ENCODE measurements around the gene FCHSD1. TPM values are rescaled to one million over a fixed set of nuclear protein-coding genes. Genes with fewer than 3 reads are reported as not detected.

The FCHSD1 gene
- total and polyA plus RNA-seq, 10 of the 15 experiments (the other 5 are each of a cell fraction or from before 2014, with no cell fraction given) = 0.97 to 22.8 (median 10.7) TPM

GRCh38 chr5:141692533-141692888, 41.3 kb upstream of the FCHSD1 start:
- H3K4me1 ChIP-seq (ENCODE audit: control insufficient read depth, insufficient read depth, low read length) = peaks cover 6% of the 10 kb centered on the region
- H3K9me3 ChIP-seq (replicated peaks; ENCODE audit: control insufficient read depth, insufficient read depth, low read length) = no peaks in the 10 kb centered on the region
- H3K4me3 ChIP-seq = no peak overlapping the region
- ChIA-PET RAD21 (ENCODE audit: unreplicated experiment) (interaction anchor here (0.9 to 6.6 kb wide), 22 partner anchors 9 to 456 kb away, joined by 3 to 67 read pairs (median 5); partner anchors contain the start of genes DELE1, FCHSD1, HDAC3 and PCDH1), CTCF (interaction anchor here (0.6 to 5.2 kb wide), 47 partner anchors 8 to 456 kb away, joined by 3 to 101 read pairs (median 6); partner anchors contain the start of genes DELE1, HDAC3, PCDH1 and PCDH12), SMC1A (ENCODE audit: uncharacterized antibody, unreplicated experiment) (interaction anchor here (0.6 to 4.3 kb wide), 16 partner anchors 9 to 454 kb away, joined by 3 to 46 read pairs (median 4); partner anchors contain the start of gene RNF14), POLR2A (interaction anchor here (1.1 kb wide), 1 partner anchor 269 kb away, joined by 4 read pairs; no protein-coding TSS in a partner anchor)
- peak overlapping the region; percentile 80 for H2AFZ ChIP-seq (ENCODE audit: control insufficient read depth, low read depth, low read length)
- intact Hi-C loops (cut with micrococcal nuclease; ENCODE audit: unreplicated experiment) = loop anchor here (1.0 to 2.0 kb wide), 6 partner anchors 122 to 453 kb away; no protein-coding TSS in a partner anchor
- H3K36me3 ChIP-seq (ENCODE audit: control insufficient read depth in 2 of 2, insufficient read depth in 2 of 2, low read length in 1 of 2) = no peaks in the 10 kb centered on the region
- 30% methylated on average over 5 of the region's 5 CpGs for WGBS (ENCODE audit: insufficient coverage, insufficient replicate concordance, low lambda C conversion rate, missing lambda C conversion rate)
- no peaks in the 10 kb centered on the region for H3K79me2 ChIP-seq (ENCODE audit: control insufficient read depth, insufficient read depth, low read length)
- FAIRE-seq = no peak
- peaks cover 0 to 5% of the 10 kb centered on the region in 2 experiments; a peak in 3 of 4 replicates for H3K27me3 ChIP-seq (replicated peaks in 1 of 2; ENCODE audit: control insufficient read depth in 2 of 2, insufficient read depth in 2 of 2, low read length in 1 of 2)
- in situ Hi-C loops (cut with MboI) = loop anchor here (5.0 to 10.0 kb wide), 3 partner anchors 190 to 452 kb away; partner anchors contain the start of gene PCDH12
- BruUV-seq (replicated peaks) = no TSS peak
- no peaks in the 10 kb centered on the region for H4K20me1 ChIP-seq (ENCODE audit: control insufficient read depth, insufficient read depth)
- no peak overlapping the region for H3K27ac ChIP-seq (ENCODE audit: control insufficient read depth, insufficient read depth)
- no peak for ATAC-seq
- no peak overlapping the region for H3K9ac ChIP-seq (ENCODE audit: control insufficient read depth, insufficient read depth, low read length)
- TF ChIP-seq MTA3 (IDR thresholded peaks at IDR 0.05; ENCODE audit: borderline replicate concordance, low read length) (no peak), NR2F1 (conservative IDR thresholded peaks at IDR 0.05) (no peak), IRF4 (IDR thresholded peaks at IDR 0.05; ENCODE audit: low read depth, low read length) (no peak), CEBPZ (IDR thresholded peaks at IDR 0.05; ENCODE audit: low read depth, low read length) (no peak), POU2F2 (IDR thresholded peaks at IDR 0.05; ENCODE audit: borderline replicate concordance, low read depth, low read length) (peak; percentile 96; the same call in 2 of the 3 replicates), CREB1 (IDR thresholded peaks at IDR 0.05; ENCODE audit: low read depth) (no peak), SREBF2 (IDR thresholded peaks at IDR 0.05; ENCODE audit: low read length) (no peak), CTCF (IDR thresholded peaks at IDR 0.05 in 2 of 3, conservative IDR thresholded peaks at IDR 0.05 in 1 of 3; ENCODE audit: control insufficient read depth in 2 of 3, extremely low read depth in 1 of 3, insufficient read depth in 1 of 3, low read depth in 3 of 3, low read length in 3 of 3) (no peak)
- H3K4me2 ChIP-seq (ENCODE audit: control insufficient read depth, insufficient read depth) = peak overlapping the region; percentile 80
- DNase-seq (ENCODE audit: low read depth, low spot score) = no peak
